Ecto neural progenitor cell (in vitro differentiated cells): Measurements from ENCODE around the gene CHRM2.

Experiments used
- DNase-seq: peaks from one replicate; pipeline ENCODE4 v3.0.0-alpha.2; 2018; ENCODE audit warnings: low spot score

The CHRM2 gene

GRCh38 chr7:137025469-137026175, 157.2 kb downstream of the CHRM2 start:
- DNase-seq: no peak

DNA sequence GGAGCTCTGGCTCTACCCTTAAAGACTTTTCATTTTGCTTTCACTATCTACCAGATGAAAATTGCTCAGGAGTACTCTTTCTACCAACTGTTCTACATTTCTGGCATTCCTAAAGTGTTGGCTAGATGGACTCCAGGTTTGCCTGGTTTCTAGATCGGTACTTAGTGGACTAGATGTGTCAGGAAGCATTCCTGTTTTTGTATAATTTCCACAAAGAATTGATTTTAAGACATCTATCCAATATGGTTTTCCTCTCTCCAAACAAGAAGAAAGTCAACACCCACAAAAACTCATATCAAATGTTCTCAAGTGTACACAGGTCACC, 157.7 kb downstream of the CHRM2 start:
- no peak for DNase-seq

DNA sequence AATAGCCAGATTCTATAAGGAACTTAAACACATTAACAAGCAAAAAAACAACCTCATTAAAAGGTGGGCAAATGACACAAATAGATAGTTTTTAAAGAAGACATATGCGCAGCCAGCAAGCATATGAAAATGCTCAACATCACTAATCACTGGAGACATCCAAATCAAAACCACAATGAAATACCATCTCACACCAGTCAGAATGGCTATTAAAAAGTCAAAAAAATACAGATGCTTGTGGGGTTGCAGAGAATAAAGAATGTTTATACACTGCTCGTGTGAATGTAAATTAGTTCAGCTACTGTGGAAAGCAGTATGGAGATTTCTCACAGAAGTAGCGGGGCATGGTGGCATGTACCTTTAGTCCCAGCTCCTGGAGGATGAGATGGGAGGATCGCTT, 164.0 kb downstream of the CHRM2 start:
- DNase-seq: no peak

GRCh38 chr7:137036768-137037167, 168.3 kb downstream of the CHRM2 start:
- no peak for DNase-seq

DNA sequence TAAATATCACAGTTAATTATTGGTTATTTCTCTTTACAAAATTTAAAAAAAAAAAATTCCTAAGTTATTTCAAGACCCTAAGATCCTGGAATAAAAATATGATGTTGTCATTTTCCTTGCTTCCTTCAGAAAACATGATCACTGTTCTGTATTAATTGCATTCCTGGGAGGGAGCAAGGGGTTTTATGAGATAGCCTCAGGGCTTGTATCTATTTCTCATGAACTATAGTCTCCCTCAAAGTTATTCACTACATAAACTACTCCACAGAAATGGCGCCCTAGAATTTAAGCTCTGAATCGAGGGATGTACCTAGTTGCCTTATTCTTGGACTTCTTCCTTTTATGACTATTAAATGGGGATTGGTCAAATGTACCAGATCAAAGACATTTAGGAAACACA, 170.3 kb downstream of the CHRM2 start:
- no peak for DNase-seq

GRCh38 chr7:137040745-137041144, 172.3 kb downstream of the CHRM2 start:
- DNase-seq: no peak

GRCh38 chr7:137045573-137045972, 177.1 kb downstream of the CHRM2 start:
- no peak for DNase-seq

DNA sequence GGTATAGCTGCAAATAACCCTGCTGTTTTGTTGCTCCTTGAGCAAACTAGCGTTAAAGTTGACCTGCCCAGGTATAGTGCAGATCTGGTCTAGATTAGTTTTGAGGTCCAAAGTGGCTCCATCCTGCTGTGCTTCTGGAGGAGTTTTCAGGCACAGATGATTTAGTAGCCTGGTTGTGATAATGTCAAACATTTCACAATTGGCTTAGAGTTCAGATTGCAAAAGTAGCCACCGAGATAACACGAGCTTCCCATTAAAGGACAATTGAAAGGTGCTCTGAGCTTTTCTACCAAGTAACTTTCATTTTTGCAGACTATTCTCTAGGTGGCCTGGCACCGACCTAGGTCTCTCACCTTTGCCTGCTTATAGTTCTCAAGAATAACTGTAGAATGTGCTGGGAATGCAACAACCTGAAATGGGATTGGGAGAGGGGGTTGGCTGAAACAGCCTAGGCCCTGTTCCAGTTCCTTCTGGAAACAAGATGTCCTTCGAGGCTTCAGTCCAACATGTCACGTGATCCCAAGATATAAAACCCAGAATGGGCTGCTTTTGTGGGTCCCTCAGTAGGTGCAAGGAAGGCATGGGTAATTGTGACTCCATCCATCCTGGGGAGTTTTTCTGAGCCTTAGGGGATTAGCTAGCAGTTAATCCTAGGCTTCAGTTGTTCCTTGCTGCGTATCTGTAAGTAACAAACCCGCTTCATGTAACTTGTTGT, 201.0 kb downstream of the CHRM2 start:
- no peak for DNase-seq
